BLaER1 treated with 17β-estradiol and CSF1 and Interleukin-3, amounts not matched to agents 10 nM and 100 nM (cell line): ENCODE data around the gene ZCCHC24.

ENCODE experiments used
- H3K27ac ChIP-seq, 11 experiments: shearing (Covaris generic); formaldehyde crosslinking; 2 replicates each; pipeline ENCODE4 v1.8.1; 2022
- H3K27me3 ChIP-seq, 11 experiments: shearing (Covaris generic); formaldehyde crosslinking; 2 replicates each; pipeline ENCODE4 v1.8.1; 2022
- H3K36me3 ChIP-seq, 11 experiments: shearing (Covaris generic); formaldehyde crosslinking; 2 replicates each; pipeline ENCODE4 v1.8.1; 2022
- H3K4me1 ChIP-seq, 10 experiments: shearing (Covaris generic); formaldehyde crosslinking; 2 replicates each; pipeline ENCODE4 v1.8.1; 2022
- H3K4me2 ChIP-seq, 11 experiments: shearing (Covaris generic); formaldehyde crosslinking; 2 replicates each; pipeline ENCODE4 v1.8.1; 2022
- H3K4me3 ChIP-seq, 10 experiments: shearing (Covaris generic); formaldehyde crosslinking; 2 replicates each; pipeline ENCODE4 v1.8.1; 2022
- H3K9ac ChIP-seq, 11 experiments: shearing (Covaris generic); formaldehyde crosslinking; 2 replicates each; pipeline ENCODE4 v1.8.1; 2022
- H3K9me3 ChIP-seq, 11 experiments: shearing (Covaris generic); formaldehyde crosslinking; replicated peaks in 1 of 11; 2 replicates each; pipeline ENCODE4 v1.8.1; 2022
- H4K20me1 ChIP-seq, 11 experiments: shearing (Covaris generic); formaldehyde crosslinking; 2 replicates each; pipeline ENCODE4 v1.8.1; 2022
- Cebpa-rat ChIP-seq, 11 experiments: shearing (Covaris generic); IDR thresholded peaks; 2 replicates each; pipeline ENCODE4 v1.8.1; 2022

ZCCHC24 gene

GRCh38 chr10:79401015-79401921, 44.2 kb downstream of the ZCCHC24 start:
- TF ChIP-seq Cebpa-rat (IDR thresholded peaks at IDR 0.05), result no peak
- Histone ChIP-seq H3K4me3 (no peak overlapping the region), H3K27ac (peak overlapping the region in 6 of 11 experiments; percentile 35 to 94 (median 70); a peak in 14 of 22 replicates), H3K4me2 (peak overlapping the region in 3 of 11 experiments; percentile 73 to 87 (median 85); a peak in 12 of 22 replicates), H3K9ac (peak overlapping the region in 6 of 11 experiments; percentile 11 to 44 (median 30); a peak in 7 of 22 replicates), H3K36me3 (peaks cover 0 to 16% (median 0%) of the 10 kb centered on the region in 11 experiments; a peak in 5 of 22 replicates), H3K27me3 (no peaks in the 10 kb centered on the region), H4K20me1 (peaks cover 0 to 28% (median 0%) of the 10 kb centered on the region in 11 experiments; a peak in 3 of 22 replicates), H3K9me3 (0 out of 22 replicates have a peak, but pooled peaks cover 0 to 5% (median 0%) of the 10 kb centered on the region in 11 experiments), H3K4me1 (peaks cover 0 to 32% (median 0%) of the 10 kb centered on the region in 10 experiments; a peak in 12 of 20 replicates)

GRCh38 chr10:79400146-79401004, 45.0 kb downstream of the ZCCHC24 start:
- 0 out of 22 replicates have a peak, but pooled peaks cover 0 to 5% (median 0%) of the 10 kb centered on the region in 11 experiments for H3K9me3 ChIP-seq
- TF ChIP-seq Cebpa-rat (IDR thresholded peaks at IDR 0.05), result no peak
- peaks cover 0 to 27% (median 0%) of the 10 kb centered on the region in 11 experiments; a peak in 4 of 22 replicates for H4K20me1 ChIP-seq
- peaks cover 0 to 18% (median 0%) of the 10 kb centered on the region in 11 experiments; a peak in 2 of 22 replicates for H3K36me3 ChIP-seq
- H3K9ac ChIP-seq, result peak overlapping the region in 9 of 11 experiments; percentile 23 to 76 (median 71); a peak in 8 of 22 replicates
- H3K27ac ChIP-seq, result peak overlapping the region in 6 of 11 experiments; percentile 74 to 85 (median 80); a peak in 7 of 22 replicates
- H3K4me2 ChIP-seq, result peak overlapping the region in 3 of 11 experiments; percentile 73 to 87 (median 85); a peak in 13 of 22 replicates
- H3K27me3 ChIP-seq, result no peaks in the 10 kb centered on the region
- H3K4me1 ChIP-seq, result peaks cover 0 to 41% (median 0%) of the 10 kb centered on the region in 10 experiments; a peak in 12 of 20 replicates
- H3K4me3 ChIP-seq, result peak overlapping the region in 6 of 10 experiments; percentile 20 to 54 (median 42); a peak in 8 of 20 replicates

GRCh38 chr10:79399223-79399831, 46.1 kb downstream of the ZCCHC24 start:
- Histone ChIP-seq H3K4me2 (peak overlapping the region in 3 of 11 experiments; percentile 73 to 87 (median 85); a peak in 13 of 22 replicates), H3K4me1 (peaks cover 0 to 47% (median 5%) of the 10 kb centered on the region in 10 experiments), H3K9ac (peak overlapping the region; percentile 56 to 79 (median 71); a peak in 20 of 22 replicates), H3K9me3 (no peaks in the 10 kb centered on the region), H3K36me3 (peaks cover 0 to 21% (median 0%) of the 10 kb centered on the region in 11 experiments; a peak in 7 of 22 replicates), H3K4me3 (peak overlapping the region in 8 of 10 experiments; percentile 11 to 54 (median 34); a peak in 15 of 20 replicates), H4K20me1 (peaks cover 0 to 27% (median 0%) of the 10 kb centered on the region in 11 experiments; a peak in 4 of 22 replicates), H3K27ac (peak overlapping the region; percentile 50 to 85 (median 78); a peak in 21 of 22 replicates), H3K27me3 (no peaks in the 10 kb centered on the region)
- TF ChIP-seq Cebpa-rat (IDR thresholded peaks at IDR 0.05), result no peak

DNA sequence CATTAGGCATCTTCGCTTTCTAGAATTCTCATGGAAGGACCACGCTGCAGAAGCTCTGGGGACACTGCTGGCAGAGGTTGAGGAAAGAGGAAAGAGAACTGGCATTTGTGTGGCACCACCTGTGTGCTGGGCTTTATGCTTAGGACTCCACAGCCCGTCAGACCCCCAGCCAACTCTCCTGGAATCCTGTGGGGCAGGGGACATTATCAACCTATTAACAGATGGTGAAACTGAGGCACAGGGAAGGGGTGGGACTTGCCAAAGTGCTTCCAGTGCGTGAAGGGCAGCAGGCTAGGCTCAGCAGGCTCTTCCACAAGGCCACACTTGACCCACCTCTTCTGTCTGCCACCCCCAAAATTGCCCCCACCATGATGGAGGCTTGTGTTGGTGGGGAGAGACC, 46.8 kb downstream of the ZCCHC24 start:
- Histone ChIP-seq H3K4me2 (peak overlapping the region in 3 of 11 experiments; percentile 73 to 87 (median 85); a peak in 13 of 22 replicates), H3K36me3 (peaks cover 0 to 28% (median 2%) of the 10 kb centered on the region in 11 experiments; a peak in 10 of 22 replicates), H3K9me3 (no peaks in the 10 kb centered on the region), H3K4me1 (peaks cover 0 to 54% (median 12%) of the 10 kb centered on the region in 10 experiments), H4K20me1 (peaks cover 0 to 27% (median 0%) of the 10 kb centered on the region in 11 experiments; a peak in 4 of 22 replicates), H3K27me3 (no peaks in the 10 kb centered on the region), H3K9ac (peak overlapping the region; percentile 4 to 79 (median 70); a peak in 15 of 22 replicates), H3K27ac (peak overlapping the region; percentile 50 to 85 (median 78); a peak in 19 of 22 replicates), H3K4me3 (peak overlapping the region in 6 of 10 experiments; percentile 11 to 54 (median 34); a peak in 9 of 20 replicates)
- TF ChIP-seq Cebpa-rat (IDR thresholded peaks at IDR 0.05), result no peak

DNA sequence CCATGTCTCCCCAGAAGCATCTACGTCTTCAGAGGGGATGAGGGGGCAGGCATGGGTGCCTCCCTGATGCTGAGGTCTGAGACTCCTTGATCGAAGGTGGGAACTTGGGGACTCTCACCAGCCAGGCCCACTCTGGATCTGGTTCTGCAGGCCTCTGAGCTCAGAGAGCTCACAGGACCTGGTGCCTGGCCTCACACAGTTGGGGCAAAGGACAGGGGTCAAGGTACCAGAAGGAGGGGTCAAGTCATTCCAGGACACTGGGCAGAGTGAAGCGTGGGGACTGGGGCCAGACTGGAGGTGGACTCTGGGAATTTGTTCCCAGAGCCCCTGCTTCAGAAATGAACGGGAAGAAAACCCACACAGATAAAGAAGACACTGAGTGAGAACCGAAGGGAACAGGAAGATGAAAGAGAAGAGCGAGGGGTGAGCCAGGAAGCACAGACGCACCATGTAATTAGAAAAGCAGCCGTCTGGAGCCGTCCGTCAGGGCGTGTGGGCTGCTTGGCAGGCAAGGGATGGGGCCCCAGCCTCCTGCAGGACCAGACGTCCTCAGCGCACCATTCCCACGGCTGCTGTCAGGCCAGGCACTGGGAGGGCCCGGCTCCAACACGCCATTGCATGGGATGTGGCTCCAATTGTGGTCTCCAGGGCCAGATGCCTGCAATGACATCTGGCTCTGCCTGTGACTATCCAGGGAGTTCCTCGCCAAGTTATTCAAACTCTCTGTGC, 47.7 kb downstream of the ZCCHC24 start:
- H3K4me1 ChIP-seq, result peaks cover 0 to 55% (median 20%) of the 10 kb centered on the region in 10 experiments
- H3K4me2 ChIP-seq, result peak overlapping the region in 3 of 11 experiments; percentile 73 to 87 (median 85); a peak in 13 of 22 replicates

DNA sequence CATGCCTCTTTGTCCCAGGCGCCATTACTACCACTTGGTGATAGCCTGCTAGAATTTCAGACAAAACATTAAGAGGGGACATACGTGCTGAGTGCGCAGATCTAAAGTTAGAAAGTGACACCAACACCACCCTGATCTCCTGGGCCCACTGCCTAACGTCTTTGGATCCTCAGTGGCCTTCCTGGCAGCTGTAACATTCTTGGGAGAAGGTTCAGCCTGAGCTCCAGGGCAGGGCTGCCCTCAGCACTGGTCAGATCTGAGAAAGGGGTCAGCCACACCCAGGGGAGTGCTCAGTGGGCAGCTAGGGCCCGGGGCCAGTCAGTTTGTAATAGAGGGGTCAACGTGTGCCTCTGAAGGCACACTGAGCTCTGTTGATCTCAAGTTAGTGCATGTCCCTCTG, 48.4 kb downstream of the ZCCHC24 start:
- Histone ChIP-seq H3K27me3 (no peaks in the 10 kb centered on the region), H3K27ac (0 out of 22 replicates have a peak overlapping the region, but pooled peaks of 1 of the 11 experiments have one; percentile 19), H3K4me1 (peaks cover 0 to 55% (median 25%) of the 10 kb centered on the region in 10 experiments), H3K9me3 (no peaks in the 10 kb centered on the region), H3K4me2 (peak overlapping the region in 3 of 11 experiments; percentile 73 to 87 (median 85); a peak in 13 of 22 replicates), H3K36me3 (peaks cover 0 to 41% (median 16%) of the 10 kb centered on the region in 11 experiments; a peak in 12 of 22 replicates), H4K20me1 (peaks cover 0 to 24% (median 0%) of the 10 kb centered on the region in 11 experiments; a peak in 4 of 22 replicates), H3K9ac (no peak overlapping the region; a peak in 1 of 22 replicates), H3K4me3 (no peak overlapping the region)
- no peak for TF ChIP-seq Cebpa-rat (IDR thresholded peaks at IDR 0.05)

More for the DNA sequence above, 47.7 kb downstream of the ZCCHC24 start:
- no peak overlapping the region; a peak in 1 of 22 replicates for H3K9ac ChIP-seq
- H3K9me3 ChIP-seq, result no peaks in the 10 kb centered on the region
- H3K27me3 ChIP-seq, result no peaks in the 10 kb centered on the region
- TF ChIP-seq Cebpa-rat (IDR thresholded peaks at IDR 0.05), result no peak
- H4K20me1 ChIP-seq, result peaks cover 0 to 24% (median 0%) of the 10 kb centered on the region in 11 experiments; a peak in 4 of 22 replicates
- peak overlapping the region in 2 of 11 experiments; percentile 11 to 82; a peak in 3 of 22 replicates for H3K27ac ChIP-seq
- peaks cover 0 to 37% (median 10%) of the 10 kb centered on the region in 11 experiments; a peak in 11 of 22 replicates for H3K36me3 ChIP-seq
- no peak overlapping the region for H3K4me3 ChIP-seq

GRCh38 chr10:79396520-79396919, 48.9 kb downstream of the ZCCHC24 start:
- Histone ChIP-seq H3K4me2 (peak overlapping the region in 4 of 11 experiments; percentile 16 to 87 (median 60); a peak in 8 of 22 replicates), H3K4me1 (peaks cover 1 to 55% (median 25%) of the 10 kb centered on the region in 10 experiments), H3K9ac (no peak overlapping the region), H3K4me3 (no peak overlapping the region), H3K36me3 (peaks cover 0 to 44% (median 16%) of the 10 kb centered on the region in 11 experiments; a peak in 12 of 22 replicates), H3K27ac (no peak overlapping the region), H3K27me3 (no peaks in the 10 kb centered on the region), H4K20me1 (peaks cover 0 to 24% (median 0%) of the 10 kb centered on the region in 11 experiments; a peak in 4 of 22 replicates), H3K9me3 (no peaks in the 10 kb centered on the region)
- TF ChIP-seq Cebpa-rat (IDR thresholded peaks at IDR 0.05), result no peak
